Left renal pelvis (tissue), 4 donors: ENCODE results near the gene TBC1D2B. TPM values are rescaled to one million over a fixed set of nuclear protein-coding genes. Genes with fewer than 3 reads are reported as not detected.

Experiments used
- DNase-seq, 4 donors: peaks; one replicate each; pipeline ENCODE4 v3.0.0-alpha.2; 2013; ENCODE audit warnings: low read depth in 4 of 4, low spot score in 3 of 4
- polyA plus RNA-seq, 4 donors: library from polyadenylated mRNA; unstranded; fragments of 120-200 nt; gene quantifications; one replicate each; pipeline ENCODE4 v1.2.1, GENCODE V29; 2013; ENCODE audit not compliant: insufficient read length in 4 of 4

TBC1D2B gene
- polyA plus RNA-seq, 4 donors = 30.1 to 45.4 (median 31.3) TPM

DNA sequence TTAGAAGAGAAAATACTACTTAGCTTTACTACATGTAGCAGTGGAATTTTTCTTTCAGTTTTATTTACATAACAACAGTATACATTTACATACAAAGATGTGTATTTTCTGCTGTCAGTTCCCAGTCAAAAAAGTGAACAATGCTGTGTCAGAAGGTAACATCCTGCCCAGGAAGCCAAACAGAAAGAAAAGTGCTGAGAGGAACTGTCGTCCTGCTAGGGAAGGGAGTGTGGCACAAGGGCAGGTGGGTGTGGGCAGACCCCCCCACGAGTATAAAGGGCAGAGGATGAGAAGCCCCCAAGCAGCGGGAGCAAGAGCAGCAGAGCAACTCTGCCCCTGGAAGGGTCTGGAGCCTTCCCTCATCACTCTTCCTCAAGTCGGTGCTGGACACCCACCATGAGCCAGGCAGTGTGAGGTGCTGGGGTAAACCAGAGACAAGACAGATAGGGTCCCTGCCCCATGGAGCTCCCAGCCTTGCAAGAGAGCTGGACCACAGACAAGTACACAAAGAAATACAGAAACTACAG lies 39.7 kb downstream of the TBC1D2B start:
- DNase-seq = no peak

GRCh38 chr15:78037328-78037727 lies 40.2 kb downstream of the TBC1D2B start:
- no peak for DNase-seq

- DNase-seq = no peak
These were observed 41.5 kb downstream of the TBC1D2B start for GRCh38 chr15:78035861-78036476.

DNA sequence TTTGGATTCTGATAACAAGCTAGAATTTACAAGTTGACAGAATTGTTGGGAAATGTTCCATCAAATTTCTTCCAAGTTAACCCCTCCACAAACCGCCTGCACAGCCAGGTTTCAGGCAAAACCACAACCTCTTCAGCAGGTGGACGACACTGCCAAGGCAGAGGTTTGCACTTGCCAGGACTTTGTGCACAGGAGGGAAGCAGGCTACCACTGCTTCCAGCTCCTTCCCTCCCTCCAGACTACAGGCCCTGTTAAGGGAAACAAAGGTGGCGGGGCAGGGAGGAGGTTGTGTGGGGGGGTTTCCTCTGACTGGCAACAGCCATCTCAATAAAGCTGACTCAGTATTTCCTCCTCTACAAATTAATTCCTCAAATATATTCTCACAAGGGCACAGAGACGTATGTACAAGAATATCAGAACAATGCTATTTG lies 42.2 kb downstream of the TBC1D2B start:
- DNase-seq = no peak

DNA sequence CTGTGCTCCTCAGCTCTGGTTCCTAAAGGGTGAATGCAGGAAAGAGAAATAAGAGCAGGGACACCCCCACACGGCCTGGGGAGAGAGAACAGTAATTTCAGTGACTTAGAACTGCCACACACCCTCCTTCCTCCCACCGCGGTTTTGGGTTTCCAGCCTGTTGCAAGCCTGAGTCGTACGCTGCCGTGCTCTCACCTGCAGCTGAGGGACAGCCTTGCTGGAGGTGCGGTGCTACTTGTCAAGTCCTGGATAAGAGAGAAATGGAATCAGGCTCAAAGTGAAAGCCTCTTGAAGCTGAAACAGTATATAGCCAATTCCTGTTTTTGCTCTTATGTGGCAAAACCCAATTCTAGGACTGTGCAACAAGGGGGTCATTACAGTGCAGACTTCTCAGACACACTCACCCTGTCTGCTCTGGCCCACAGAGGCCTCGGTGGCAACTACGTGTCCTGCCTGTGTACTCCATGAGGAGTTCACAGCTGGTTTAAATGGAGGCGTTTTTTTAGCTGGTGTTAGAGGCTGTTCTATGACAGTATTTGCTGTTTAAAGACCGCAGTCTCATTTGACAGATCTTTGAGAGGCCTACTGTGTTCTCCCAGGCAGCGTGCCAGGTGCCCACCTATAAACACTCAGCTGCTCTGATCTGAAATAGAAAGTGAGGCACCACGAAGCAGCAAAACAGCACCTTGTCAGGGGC lies 42.9 kb downstream of the TBC1D2B start:
- peak in 1 of 4 donors; percentile 52 for DNase-seq

- no peak for DNase-seq
These were observed 43.6 kb downstream of the TBC1D2B start for GRCh38 chr15:78033864-78034263.

- DNase-seq = no peak
These were observed 44.8 kb downstream of the TBC1D2B start for GRCh38 chr15:78032671-78033070.

DNA sequence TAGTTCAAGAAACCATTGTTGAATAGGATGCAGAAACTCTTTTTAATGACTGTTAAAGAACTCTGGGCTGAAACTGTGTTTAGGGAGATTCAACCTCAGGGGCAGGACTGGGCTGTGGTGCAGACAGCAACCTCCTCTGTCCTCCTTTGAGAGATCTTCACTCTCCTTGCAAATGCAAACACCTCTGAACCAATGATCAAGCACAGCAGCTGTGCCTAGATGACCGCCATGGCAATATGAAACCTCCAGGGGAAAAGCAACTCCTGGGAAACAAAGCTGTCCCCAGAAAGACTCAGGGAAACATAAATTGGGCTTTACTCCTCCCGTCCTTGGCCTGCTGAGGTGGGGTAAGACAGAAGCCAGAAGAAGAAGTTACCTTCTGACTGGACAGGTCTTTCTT lies 52.6 kb downstream of the TBC1D2B start:
- DNase-seq = no peak

DNA sequence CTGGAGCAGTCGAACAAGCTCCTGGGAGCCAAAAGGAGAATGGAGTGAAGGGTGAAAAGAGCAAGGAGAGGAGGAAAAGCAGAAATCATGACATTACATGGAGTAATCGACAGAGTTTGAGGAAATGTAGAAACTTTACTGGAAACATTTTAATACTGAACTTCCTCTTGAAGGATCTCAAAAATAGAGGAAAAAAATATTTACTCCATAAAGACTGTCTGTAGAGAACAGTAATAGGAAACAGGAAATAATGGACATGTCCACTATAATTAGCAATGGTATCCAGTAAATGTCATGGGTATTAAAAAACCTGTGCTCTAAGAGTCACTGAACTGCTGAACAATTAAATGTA lies 53.0 kb downstream of the TBC1D2B start:
- no peak for DNase-seq

DNA sequence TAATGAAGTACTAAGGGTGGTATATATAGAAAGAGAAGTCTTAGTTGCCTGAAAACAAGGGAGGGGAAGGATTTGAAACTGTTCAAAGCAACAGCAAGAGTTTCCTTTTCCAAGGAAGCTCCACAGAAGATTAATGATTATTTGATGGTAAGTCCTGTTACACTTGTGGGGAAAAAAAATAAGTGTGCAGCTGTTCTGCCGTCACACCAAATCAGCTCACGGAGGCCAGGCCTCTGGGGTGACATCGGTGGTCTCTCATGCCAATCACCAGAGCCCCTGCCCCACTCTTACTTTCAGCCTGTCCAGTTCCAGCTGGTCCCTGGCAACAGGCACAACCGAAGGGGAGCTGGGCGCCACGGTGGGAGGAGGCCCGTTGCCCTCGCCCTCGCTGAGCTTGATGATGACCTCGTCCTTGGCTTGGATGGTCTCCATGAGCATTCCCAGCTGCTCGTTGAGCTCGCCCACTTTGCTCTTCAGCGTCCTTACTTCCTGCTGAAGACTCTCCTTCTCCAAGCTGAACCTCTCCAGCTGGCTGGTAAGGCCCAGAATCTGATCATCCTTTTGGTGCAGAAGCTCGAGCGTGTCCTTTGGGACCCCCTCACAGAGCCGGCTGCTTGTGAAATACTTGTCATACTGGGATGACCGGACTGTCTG lies 53.5 kb downstream of the TBC1D2B start:
- DNase-seq = no peak

GRCh38 chr15:78023081-78023665 lies 54.3 kb downstream of the TBC1D2B start:
- no peak for DNase-seq

- DNase-seq = no peak
These were observed 55.8 kb downstream of the TBC1D2B start for GRCh38 chr15:78021761-78022160.

- no peak for DNase-seq
These were observed 57.5 kb downstream of the TBC1D2B start for GRCh38 chr15:78020007-78020406.

GRCh38 chr15:78018946-78019644 lies 58.4 kb downstream of the TBC1D2B start:
- DNase-seq = no peak

GRCh38 chr15:78018445-78018844 lies 59.1 kb downstream of the TBC1D2B start:
- no peak for DNase-seq

DNA sequence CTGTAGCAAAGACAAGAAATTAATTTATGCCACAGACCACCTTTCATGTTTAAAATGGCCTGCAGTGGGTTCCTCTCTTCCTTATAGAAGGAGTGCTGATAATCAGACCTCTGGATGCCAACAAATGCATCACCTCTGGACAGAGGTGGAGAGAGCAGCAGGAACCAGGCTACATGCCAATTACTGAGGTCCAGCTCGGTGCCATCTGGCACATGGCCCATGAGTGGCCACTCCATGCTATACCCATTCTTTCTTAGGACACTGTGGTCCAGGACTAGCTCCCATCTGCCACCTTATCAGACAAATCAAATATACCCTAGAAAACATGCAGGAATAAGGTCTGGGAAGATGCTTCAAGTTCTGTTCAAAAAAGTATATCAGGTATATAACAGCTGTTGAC lies 60.7 kb downstream of the TBC1D2B start:
- DNase-seq = no peak

GRCh38 chr15:78012643-78013077 lies 64.9 kb downstream of the TBC1D2B start:
- no peak for DNase-seq

DNA sequence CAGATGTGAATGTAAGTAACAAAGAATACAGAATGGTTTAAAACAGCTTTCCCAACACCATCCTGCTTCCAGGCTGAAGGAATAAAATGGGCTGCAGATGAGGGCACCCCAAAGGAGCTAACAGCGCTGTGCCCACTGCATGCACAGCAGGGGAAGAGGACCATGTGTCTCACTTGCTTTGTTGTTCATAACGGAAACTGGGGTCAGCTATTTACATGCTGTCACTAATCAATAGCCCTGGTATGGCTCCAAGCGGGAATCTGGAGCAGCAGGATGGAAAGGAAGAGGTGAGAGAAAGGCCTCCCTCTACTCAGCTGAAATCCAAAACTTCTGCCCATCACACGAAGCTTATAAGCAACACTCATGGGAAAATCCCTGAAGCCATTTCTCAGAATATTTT lies 67.4 kb downstream of the TBC1D2B start:
- DNase-seq = no peak

DNA sequence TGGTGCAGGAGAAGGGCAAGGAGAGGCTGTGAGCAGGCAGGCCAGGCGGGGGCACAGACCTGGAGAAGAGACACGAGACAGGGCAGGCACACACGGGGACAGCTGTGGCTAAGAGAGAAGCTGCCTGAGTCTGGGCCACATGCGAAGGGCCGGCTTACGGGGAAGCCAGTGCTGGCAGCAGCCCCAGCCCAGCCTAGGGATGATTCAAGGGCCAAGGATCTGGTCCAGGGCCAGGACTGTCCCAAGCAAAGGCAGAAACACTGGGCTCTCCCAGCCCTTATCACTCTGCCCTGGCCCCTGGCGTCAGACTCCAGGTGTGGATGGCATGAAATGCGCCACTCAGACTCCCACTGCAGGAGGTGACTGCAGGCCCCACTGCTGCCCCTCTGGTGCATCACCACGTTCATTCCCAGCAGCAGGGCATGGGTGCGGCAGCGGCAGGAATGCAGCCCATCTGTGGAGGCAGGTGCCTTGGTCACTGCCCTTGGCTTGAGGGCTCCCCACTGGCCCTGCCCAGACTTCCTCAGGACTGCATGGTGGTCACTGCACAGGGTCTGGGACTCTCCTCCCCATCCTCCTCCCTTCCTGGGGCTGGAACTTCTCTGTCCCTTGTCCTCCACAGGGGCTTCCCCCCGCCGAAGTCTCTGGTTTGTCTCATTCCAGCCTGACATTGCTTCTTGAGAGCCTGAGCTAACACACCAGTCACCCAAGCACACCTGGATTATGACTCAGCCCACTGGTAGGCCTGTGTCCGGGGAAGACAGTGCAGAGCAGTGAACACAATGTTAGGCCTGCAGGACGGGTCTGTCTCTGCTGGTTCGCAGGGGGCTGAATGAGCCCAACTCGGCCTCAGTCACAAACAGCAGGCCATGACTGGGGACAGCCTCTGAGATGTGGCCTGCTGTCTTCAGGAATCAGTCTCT lies 69.3 kb downstream of the TBC1D2B start:
- DNase-seq = no peak
